HepG2 (cell line): ENCODE results near the gene SLC35B4. TPM values are rescaled to one million over a fixed set of nuclear protein-coding genes. Genes with fewer than 3 reads are reported as not detected.
A peak's percentile ranks its signal among the peaks of the same experiment; 100 is the strongest.

ENCODE experiments used
- ATAC-seq: fragments of 200-7000 bp; cut with Tn5 transposase; 3 replicates; pipeline ENCODE4 v1.9.1; 2020; ENCODE audit warnings: mild to moderate bottlenecking, moderate library complexity
- BruUV-seq: library from RNA; stranded (reverse); fragments of 400-500 nt; replicated peaks from 2 replicates; lab custom pipeline; 2021; lab: Mats Ljungman, UMichigan
- CTCF ChIA-PET: fragments of 300-600 bp; formaldehyde crosslinking; extraction: SDS; loops from one replicate; lab custom pipeline; 2021; ENCODE audit warnings: low total read pairs, inconsistent platforms, low intra/inter-chr PET ratio; lab: Yijun Ruan, JAX
- POLR2A ChIA-PET: fragments of 350-600 bp; sonication (Branson Sonifier 250); formaldehyde crosslinking; loops from one replicate; lab custom pipeline; 2020; ENCODE audit warnings: antibody characterized with exemption, inconsistent platforms; lab: Yijun Ruan, JAX
- DNase-seq: peaks from one replicate; pipeline ENCODE4 v3.0.0-alpha.2; 2015; ENCODE audit warnings: low spot score
- FAIRE-seq: peaks from 3 replicates; lab custom pipeline; 2011; peaks lifted over from hg19 to GRCh38; lab: Jason Lieb, UNC
- H2AFZ ChIP-seq: one replicate; pipeline ENCODE4 v1.6.1; 2011; ENCODE audit warnings: low read length, inconsistent platforms
- H3K27ac ChIP-seq: fragments of 300-600 bp; 3 replicates; pipeline ENCODE4 v1.8.0; 2011; ENCODE audit warnings: mixed run types, mild to moderate bottlenecking, mixed read lengths, low read length, inconsistent platforms; ENCODE audit not compliant: insufficient read depth; ENCODE audit errors: extremely low read length
- H3K27me3 ChIP-seq, 2 experiments: fragments of 200-600 bp in 1 of 2; 2 replicates in 1 of 2; 3 replicates in 1 of 2; pipeline versions ENCODE4 v1.6.0 to v1.8.0; 2011; ENCODE audit warnings: low read length in 2 of 2, mild to moderate bottlenecking in 2 of 2, moderate library complexity in 2 of 2, inconsistent platforms in 1 of 2; ENCODE audit not compliant: insufficient read depth in 2 of 2, control insufficient read depth in 1 of 2
- H3K36me3 ChIP-seq, 2 experiments: fragments of 200-600 bp in 1 of 2; replicated peaks in 1 of 2; 2 replicates in 1 of 2; 3 replicates in 1 of 2; pipeline versions ENCODE4 v1.5.1 to v1.8.0; 2011; ENCODE audit warnings: low read length in 2 of 2, inconsistent platforms in 1 of 2; ENCODE audit not compliant: insufficient read depth in 2 of 2, control insufficient read depth in 1 of 2
- H3K4me1 ChIP-seq: 2 replicates; pipeline ENCODE4 v1.5.1; 2012; ENCODE audit warnings: low read length, inconsistent platforms; ENCODE audit not compliant: insufficient read depth
- H3K4me2 ChIP-seq: 2 replicates; pipeline ENCODE4 v1.6.0; 2011; ENCODE audit warnings: low read depth, low read length, inconsistent platforms
- H3K4me3 ChIP-seq, 3 experiments: fragments of 200-600 bp in 1 of 3; sonication (generic), shearing (Covaris generic) in 1 of 3; replicated peaks in 1 of 3; 2 replicates each; pipeline ENCODE4 v1.5.1; 2011 to 2016; ENCODE audit warnings: low read length in 3 of 3, inconsistent platforms in 2 of 3, low read depth in 2 of 3, mild to moderate bottlenecking in 2 of 3, control low read depth in 1 of 3, mixed read lengths in 1 of 3; ENCODE audit not compliant: insufficient read depth in 1 of 3
- H3K79me2 ChIP-seq: one replicate; pipeline ENCODE4 v1.6.1; 2011; ENCODE audit warnings: low read length, inconsistent platforms; ENCODE audit not compliant: insufficient read depth
- H3K9ac ChIP-seq: 2 replicates; pipeline ENCODE4 v1.6.0; 2011; ENCODE audit warnings: mild to moderate bottlenecking, low read depth, low read length, inconsistent platforms; ENCODE audit not compliant: insufficient read depth
- H3K9me3 ChIP-seq: 2 replicates; pipeline ENCODE4 v1.5.1; 2012; ENCODE audit warnings: mild to moderate bottlenecking, low read length
- H4K20me1 ChIP-seq: 2 replicates; pipeline ENCODE4 v1.6.0; 2011; ENCODE audit warnings: inconsistent platforms, mild to moderate bottlenecking, low read length, moderate library complexity; ENCODE audit not compliant: insufficient read depth
- BCL6 ChIP-seq: IDR thresholded peaks from 2 replicates; pipeline ENCODE4 v1.6.1; 2016; ENCODE audit warnings: missing genetic modification reagents, missing compliant biosample characterization
- BHLHE40 ChIP-seq: IDR thresholded peaks from 2 replicates; pipeline ENCODE4 v1.6.1; 2011; ENCODE audit warnings: low read length, improper control_type of control experiment
- BRD4 ChIP-seq: sonication (generic); formaldehyde crosslinking; IDR thresholded peaks from 2 replicates; pipeline ENCODE4 v1.4.0; 2020; ENCODE audit warnings: missing genetic modification reagents
- HNF4A ChIP-seq: sonication (generic); formaldehyde crosslinking; IDR thresholded peaks from 2 replicates; pipeline ENCODE4 v1.4.0; 2020; ENCODE audit warnings: missing genetic modification reagents
- IKZF1 ChIP-seq: fragments of 450-650 bp; IDR thresholded peaks from 2 replicates; pipeline ENCODE4 v1.7.1; 2016
- JDP2 ChIP-seq: sonication (generic); formaldehyde crosslinking; IDR thresholded peaks from 2 replicates; pipeline ENCODE4 v1.8.1; 2022; ENCODE audit warnings: missing genetic modification reagents, borderline replicate concordance
- SKIL ChIP-seq: sonication (generic); formaldehyde crosslinking; IDR thresholded peaks from 2 replicates; pipeline ENCODE4 v1.8.0; 2022; ENCODE audit warnings: missing genetic modification reagents, mild to moderate bottlenecking, moderate library complexity, borderline replicate concordance
- ZBTB3 ChIP-seq: sonication (generic); formaldehyde crosslinking; IDR thresholded peaks from 2 replicates; pipeline ENCODE4 v1.4.0; 2020; ENCODE audit warnings: low read depth, mild to moderate bottlenecking, moderate library complexity, missing genetic modification reagents, borderline replicate concordance
- ZBTB38 ChIP-seq: sonication (generic); formaldehyde crosslinking; IDR thresholded peaks from 2 replicates; pipeline ENCODE4 v1.5.1; 2020; ENCODE audit warnings: mild to moderate bottlenecking, missing genetic modification reagents
- ZNF260 ChIP-seq: sonication (generic); formaldehyde crosslinking; IDR thresholded peaks from 2 replicates; pipeline ENCODE4 v1.4.0; 2020; ENCODE audit warnings: missing genetic modification reagents, low read depth, mild to moderate bottlenecking, borderline replicate concordance
- ZNF275 ChIP-seq: sonication (generic); formaldehyde crosslinking; IDR thresholded peaks from 2 replicates; pipeline ENCODE4 v1.8.0; 2022; ENCODE audit warnings: missing genetic modification reagents, mild to moderate bottlenecking, inconsistent platforms, borderline replicate concordance
- ZNF343 ChIP-seq: sonication (generic); formaldehyde crosslinking; IDR thresholded peaks from 2 replicates; pipeline ENCODE4 v1.4.0; 2020; ENCODE audit warnings: mild to moderate bottlenecking, missing genetic modification reagents
- ZNF354B ChIP-seq: sonication (generic); formaldehyde crosslinking; IDR thresholded peaks from 2 replicates; pipeline ENCODE4 v1.8.0; 2022; ENCODE audit warnings: mild to moderate bottlenecking, missing genetic modification reagents
- ZNF567 ChIP-seq: sonication (generic); formaldehyde crosslinking; IDR thresholded peaks from 2 replicates; pipeline ENCODE4 v1.8.1; 2023; ENCODE audit warnings: mild to moderate bottlenecking, missing genetic modification reagents, borderline replicate concordance
- ZNF749 ChIP-seq: sonication (generic); formaldehyde crosslinking; IDR thresholded peaks from 2 replicates; pipeline ENCODE4 v1.8.0; 2022; ENCODE audit warnings: mild to moderate bottlenecking, missing genetic modification reagents, moderate library complexity, borderline replicate concordance
- WGBS: methylation state at CpG from one replicate; pipeline ENCODE4 v1.1.6; 2017; ENCODE audit warnings: low lambda C conversion rate; 5-methylcytosine and 5-hydroxymethylcytosine counted together
- in situ Hi-C: cut with HindIII; loops from 2 replicates; pipeline ENCODE4 v1.10.0; 2017; ENCODE audit warnings: low pct_unique_long_range_greater_than_20kb; ENCODE audit not compliant: extremely low pct_ligation_motif_present
- intact Hi-C: fragments of 100-400 bp; cut with micrococcal nuclease; formaldehyde crosslinking; loops from one replicate; pipeline ENCODE4 v1.10.0; 2022; ENCODE audit not compliant: unreplicated experiment
- polyA plus RNA-seq, 8 experiments: library from polyadenylated mRNA; depleted of rRNA in 3 of 8; stranded (reverse) in 7 of 8; unstranded in 1 of 8; fragments of >200 nt; fragmentation: Illumina TruSeq in 4 of 8; extraction: Trizol in 4 of 8; gene quantifications; 2 replicates each; pipeline versions ENCODE4 v1.2.1 to v1.2.3, GENCODE V29; 2011 to 2016; ENCODE audit warnings: low read depth in 4 of 8, missing spikeins in 1 of 8, mixed read lengths in 1 of 8; ENCODE audit not compliant: insufficient read depth in 1 of 8
- total RNA-seq, 5 experiments: library from RNA; depleted of rRNA; stranded (reverse); fragments of >200 nt; fragmentation: Illumina TruSeq; extraction: Trizol; gene quantifications; 2 replicates each; pipeline ENCODE4 v1.2.3, GENCODE V29; 2016; ENCODE audit warnings: low read depth in 1 of 5
- TF ChIP-seq, protein P1 (sequence below): sonication (generic); formaldehyde crosslinking; IDR thresholded peaks from 2 replicates; pipeline ENCODE4 v1.4.0; 2020; ENCODE audit warnings: mild to moderate bottlenecking, low read depth, missing genetic modification reagents

SLC35B4 gene
- total and polyA plus RNA-seq, 2 of the 13 experiments (the other 11 are each of a cell fraction or from before 2014, with no cell fraction given): 17.1 to 17.8 TPM

DNA sequence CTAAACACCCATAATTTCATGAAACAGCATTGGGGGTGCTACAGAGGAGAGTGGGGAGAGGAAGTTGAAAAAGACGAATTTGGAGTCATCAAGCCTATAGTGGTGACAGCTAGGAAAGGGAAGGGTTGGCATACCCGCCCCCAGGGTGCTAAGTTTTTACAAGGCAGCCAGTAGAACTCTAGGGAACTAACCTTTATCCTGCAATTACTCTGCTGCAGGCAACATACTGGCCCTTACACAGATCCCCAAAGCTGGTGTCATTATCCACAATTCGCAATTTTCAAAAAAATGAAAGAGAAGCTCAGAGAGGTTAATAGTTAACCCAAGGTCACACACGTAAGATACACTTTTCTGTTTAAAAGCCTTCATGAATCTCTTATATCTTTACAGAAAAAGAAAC, 14.2 kb upstream of the SLC35B4 start (continued):
- TF ChIP-seq SKIL (CRISPR knock-in tag) (no peak), ZNF260 (CRISPR knock-in tag) (no peak), ZNF354B (no peak), ZNF275 (CRISPR knock-in tag) (no peak)

- in situ Hi-C loops: no loop called here
- CTCF ChIA-PET: no interaction called here
- BruUV-seq: no TSS peak
- H3K9ac ChIP-seq: no peak overlapping the region
- 0% methylated on average over 4 of the region's 4 CpGs for WGBS
- intact Hi-C loops: loop anchor here (5.0 kb wide), 1 partner anchor 187 kb away; no protein-coding TSS in a partner anchor
- H2AFZ ChIP-seq: no peak overlapping the region
- no peak overlapping the region for H3K4me3 ChIP-seq
- 0 out of 5 replicates have a peak, but pooled peaks cover 0 to 3% of the 10 kb centered on the region in 2 experiments for H3K27me3 ChIP-seq
- H3K79me2 ChIP-seq: no peaks in the 10 kb centered on the region
- POLR2A ChIA-PET: interaction anchor here (2.0 kb wide), 1 partner anchor 13 kb away, joined by 9 read pairs; the partner anchor contains the start of gene SLC35B4
- FAIRE-seq: no peak
- H3K4me1 ChIP-seq: peaks cover 22% of the 10 kb centered on the region
- H3K36me3 ChIP-seq: no peaks in the 10 kb centered on the region
- peak; percentile 23; the same call in 1 of the 3 replicates for ATAC-seq
- no peak overlapping the region for H3K27ac ChIP-seq
- no peaks in the 10 kb centered on the region for H3K9me3 ChIP-seq
- H3K4me2 ChIP-seq: no peak overlapping the region
- no peaks in the 10 kb centered on the region; the same call in 1 of the 2 replicates for H4K20me1 ChIP-seq
- DNase-seq: no peak
- TF ChIP-seq BHLHE40 (0 out of 2 replicates have a peak, but pooled peaks have one; percentile 28), IKZF1 (no peak), ZNF567 (no peak), BCL6 (peak; percentile 32; the same call in 1 of the 2 replicates), BRD4 (CRISPR knock-in tag) (no peak), ZNF343 (no peak), ZNF749 (CRISPR knock-in tag) (no peak), JDP2 (CRISPR knock-in tag) (no peak), ZBTB3 (CRISPR knock-in tag) (no peak), HNF4A (0 out of 2 replicates have a peak, but pooled peaks have one; percentile 13), ZBTB38 (CRISPR knock-in tag) (no peak)
- TF ChIP-seq, protein P1, sequence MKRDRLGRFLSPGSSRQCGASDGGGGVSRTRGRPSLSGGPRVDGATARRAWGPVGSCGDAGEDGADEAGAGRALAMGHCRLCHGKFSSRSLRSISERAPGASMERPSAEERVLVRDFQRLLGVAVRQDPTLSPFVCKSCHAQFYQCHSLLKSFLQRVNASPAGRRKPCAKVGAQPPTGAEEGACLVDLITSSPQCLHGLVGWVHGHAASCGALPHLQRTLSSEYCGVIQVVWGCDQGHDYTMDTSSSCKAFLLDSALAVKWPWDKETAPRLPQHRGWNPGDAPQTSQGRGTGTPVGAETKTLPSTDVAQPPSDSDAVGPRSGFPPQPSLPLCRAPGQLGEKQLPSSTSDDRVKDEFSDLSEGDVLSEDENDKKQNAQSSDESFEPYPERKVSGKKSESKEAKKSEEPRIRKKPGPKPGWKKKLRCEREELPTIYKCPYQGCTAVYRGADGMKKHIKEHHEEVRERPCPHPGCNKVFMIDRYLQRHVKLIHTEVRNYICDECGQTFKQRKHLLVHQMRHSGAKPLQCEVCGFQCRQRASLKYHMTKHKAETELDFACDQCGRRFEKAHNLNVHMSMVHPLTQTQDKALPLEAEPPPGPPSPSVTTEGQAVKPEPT (CRISPR knock-in tag): no peak
Measured at GRCh38 chr7:134329614-134330346, 13.1 kb upstream of the SLC35B4 start.
